Osteoblast (primary cell): ENCODE results near the gene TCF15. TPM values are rescaled to one million over a fixed set of nuclear protein-coding genes. Genes with fewer than 3 reads are reported as not detected.

Experiments
- DNase-seq: peaks from one replicate; pipeline ENCODE4 v3.0.0; 2011; ENCODE audit warnings: low spot score, mixed read lengths; ENCODE audit not compliant: insufficient read length; ENCODE audit errors: missing footprints
- H2AFZ ChIP-seq: 2 replicates; pipeline ENCODE4 v1.6.0; 2011; ENCODE audit warnings: mild to moderate bottlenecking, low read length
- H3K27ac ChIP-seq: 2 replicates; pipeline ENCODE4 v1.5.1; 2011; ENCODE audit warnings: mild to moderate bottlenecking, low read depth, low read length, moderate library complexity
- H3K27me3 ChIP-seq: 2 replicates; pipeline ENCODE4 v1.6.0; 2012; ENCODE audit warnings: mild to moderate bottlenecking, control low read depth, inconsistent platforms, low read length, moderate library complexity; ENCODE audit not compliant: insufficient read depth
- H3K36me3 ChIP-seq: 2 replicates; pipeline ENCODE4 v1.5.1; 2011; ENCODE audit warnings: mild to moderate bottlenecking, low read length, control low read depth, moderate library complexity; ENCODE audit not compliant: insufficient read depth
- H3K4me1 ChIP-seq: 2 replicates; pipeline ENCODE4 v1.5.1; 2011; ENCODE audit warnings: mild to moderate bottlenecking, low read length, control low read depth, moderate library complexity; ENCODE audit not compliant: insufficient read depth
- H3K4me2 ChIP-seq: 2 replicates; pipeline ENCODE4 v1.6.0; 2011; ENCODE audit warnings: mild to moderate bottlenecking, low read length; ENCODE audit not compliant: insufficient read depth
- H3K4me3 ChIP-seq: fragments of 200-600 bp; sonication (generic); 3 replicates; pipeline ENCODE4 v1.5.1; 2012; ENCODE audit warnings: mild to moderate bottlenecking, low read length, inconsistent platforms; ENCODE audit not compliant: insufficient read depth
- H3K79me2 ChIP-seq: 2 replicates; pipeline ENCODE4 v1.6.0; 2012; ENCODE audit warnings: mild to moderate bottlenecking, low read length, control low read depth, inconsistent platforms; ENCODE audit not compliant: insufficient read depth
- H3K9me3 ChIP-seq: 2 replicates; pipeline ENCODE4 v1.5.1; 2011; ENCODE audit warnings: low read depth, low read length, control low read depth
- H4K20me1 ChIP-seq: 2 replicates; pipeline ENCODE4 v1.6.0; 2012; ENCODE audit warnings: mild to moderate bottlenecking, low read length, control low read depth; ENCODE audit not compliant: insufficient read depth
- CTCF ChIP-seq: IDR thresholded peaks from 2 replicates; pipeline ENCODE4 v1.5.1; 2011; ENCODE audit warnings: mild to moderate bottlenecking, low read depth, low read length, moderate library complexity; ENCODE audit errors: extremely low read depth
- total RNA-seq: library from RNA; depleted of rRNA; stranded (reverse); fragments of >200 nt; gene quantifications from 2 replicates; pipeline ENCODE4 v1.2.3, GENCODE V29; 2012

The TCF15 gene
- total RNA-seq, 1 donor = not detected

GRCh38 chr20:591941-592340 is 18.2 kb downstream of the TCF15 start:
- peaks cover 7% of the 10 kb centered on the region for H3K27me3 ChIP-seq
- no peaks in the 10 kb centered on the region for H3K4me1 ChIP-seq
- no peak overlapping the region for H3K27ac ChIP-seq
- no peak overlapping the region for H3K4me2 ChIP-seq
- H3K79me2 ChIP-seq = no peaks in the 10 kb centered on the region
- no peaks in the 10 kb centered on the region for H3K9me3 ChIP-seq
- H2AFZ ChIP-seq = no peak overlapping the region
- H3K36me3 ChIP-seq = no peaks in the 10 kb centered on the region
- TF ChIP-seq CTCF = no peak
- no peak for DNase-seq
- H3K4me3 ChIP-seq = no peak overlapping the region
- H4K20me1 ChIP-seq = no peaks in the 10 kb centered on the region

GRCh38 chr20:588932-589672 is 21.0 kb downstream of the TCF15 start:
- TF ChIP-seq CTCF = no peak
- H2AFZ ChIP-seq = no peak overlapping the region
- no peaks in the 10 kb centered on the region for H3K9me3 ChIP-seq
- H3K36me3 ChIP-seq = no peaks in the 10 kb centered on the region
- H3K27me3 ChIP-seq = peaks cover 11% of the 10 kb centered on the region
- H3K79me2 ChIP-seq = no peaks in the 10 kb centered on the region
- no peaks in the 10 kb centered on the region for H4K20me1 ChIP-seq
- peak; percentile 35 for DNase-seq
- no peaks in the 10 kb centered on the region for H3K4me1 ChIP-seq
- H3K4me2 ChIP-seq = no peak overlapping the region
- no peak overlapping the region for H3K27ac ChIP-seq
- H3K4me3 ChIP-seq = no peak overlapping the region

GRCh38 chr20:588476-588875 is 21.6 kb downstream of the TCF15 start:
- peaks cover 11% of the 10 kb centered on the region for H3K27me3 ChIP-seq
- no peak overlapping the region for H3K4me2 ChIP-seq
- no peak for TF ChIP-seq CTCF
- no peak overlapping the region for H2AFZ ChIP-seq
- no peaks in the 10 kb centered on the region for H3K79me2 ChIP-seq
- H3K4me1 ChIP-seq = no peaks in the 10 kb centered on the region
- no peak overlapping the region for H3K27ac ChIP-seq
- no peaks in the 10 kb centered on the region for H3K9me3 ChIP-seq
- H4K20me1 ChIP-seq = no peaks in the 10 kb centered on the region
- no peak overlapping the region for H3K4me3 ChIP-seq
- no peaks in the 10 kb centered on the region for H3K36me3 ChIP-seq
- DNase-seq = peak; percentile 1

GRCh38 chr20:584971-585301 is 25.2 kb downstream of the TCF15 start:
- Histone ChIP-seq H3K9me3 (no peaks in the 10 kb centered on the region), H3K79me2 (no peaks in the 10 kb centered on the region), H4K20me1 (no peaks in the 10 kb centered on the region), H2AFZ (no peak overlapping the region), H3K36me3 (no peaks in the 10 kb centered on the region), H3K4me3 (no peak overlapping the region), H3K4me1 (no peaks in the 10 kb centered on the region), H3K27ac (no peak overlapping the region), H3K27me3 (peaks cover 8% of the 10 kb centered on the region), H3K4me2 (no peak overlapping the region)
- DNase-seq = no peak
- TF ChIP-seq CTCF = no peak
